ENCODE data around the gene DARS1.

- no peak for TF ChIP-seq CTCF (conservative IDR thresholded peaks at IDR 0.05; ENCODE audit: low read depth in 2 of 2)
- TF ChIP-seq JUNB (IDR thresholded peaks at IDR 0.05; ENCODE audit: unreplicated experiment): no peak
- TF ChIP-seq POLR2AphosphoS5 (IDR thresholded peaks at IDR 0.05; ENCODE audit: low read depth): no peak
- no peak for TF ChIP-seq EZH2phosphoT487 (IDR thresholded peaks at IDR 0.05; ENCODE audit: unreplicated experiment)
- no peak for TF ChIP-seq EZH2 (IDR thresholded peaks at IDR 0.05; ENCODE audit: low read depth, unreplicated experiment)
- no peak for TF ChIP-seq STAT1 (IDR thresholded peaks at IDR 0.05; ENCODE audit: unreplicated experiment)
- TF ChIP-seq CREB1 (CRISPR knock-in tag; IDR thresholded peaks at IDR 0.05; ENCODE audit: low read depth): no peak
- TF ChIP-seq, protein P1, sequence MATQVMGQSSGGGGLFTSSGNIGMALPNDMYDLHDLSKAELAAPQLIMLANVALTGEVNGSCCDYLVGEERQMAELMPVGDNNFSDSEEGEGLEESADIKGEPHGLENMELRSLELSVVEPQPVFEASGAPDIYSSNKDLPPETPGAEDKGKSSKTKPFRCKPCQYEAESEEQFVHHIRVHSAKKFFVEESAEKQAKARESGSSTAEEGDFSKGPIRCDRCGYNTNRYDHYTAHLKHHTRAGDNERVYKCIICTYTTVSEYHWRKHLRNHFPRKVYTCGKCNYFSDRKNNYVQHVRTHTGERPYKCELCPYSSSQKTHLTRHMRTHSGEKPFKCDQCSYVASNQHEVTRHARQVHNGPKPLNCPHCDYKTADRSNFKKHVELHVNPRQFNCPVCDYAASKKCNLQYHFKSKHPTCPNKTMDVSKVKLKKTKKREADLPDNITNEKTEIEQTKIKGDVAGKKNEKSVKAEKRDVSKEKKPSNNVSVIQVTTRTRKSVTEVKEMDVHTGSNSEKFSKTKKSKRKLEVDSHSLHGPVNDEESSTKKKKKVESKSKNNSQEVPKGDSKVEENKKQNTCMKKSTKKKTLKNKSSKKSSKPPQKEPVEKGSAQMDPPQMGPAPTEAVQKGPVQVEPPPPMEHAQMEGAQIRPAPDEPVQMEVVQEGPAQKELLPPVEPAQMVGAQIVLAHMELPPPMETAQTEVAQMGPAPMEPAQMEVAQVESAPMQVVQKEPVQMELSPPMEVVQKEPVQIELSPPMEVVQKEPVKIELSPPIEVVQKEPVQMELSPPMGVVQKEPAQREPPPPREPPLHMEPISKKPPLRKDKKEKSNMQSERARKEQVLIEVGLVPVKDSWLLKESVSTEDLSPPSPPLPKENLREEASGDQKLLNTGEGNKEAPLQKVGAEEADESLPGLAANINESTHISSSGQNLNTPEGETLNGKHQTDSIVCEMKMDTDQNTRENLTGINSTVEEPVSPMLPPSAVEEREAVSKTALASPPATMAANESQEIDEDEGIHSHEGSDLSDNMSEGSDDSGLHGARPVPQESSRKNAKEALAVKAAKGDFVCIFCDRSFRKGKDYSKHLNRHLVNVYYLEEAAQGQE (IDR thresholded peaks at IDR 0.05; ENCODE audit: unreplicated experiment): no peak
- no peak for TF ChIP-seq ZNF331 (CRISPR knock-in tag; IDR thresholded peaks at IDR 0.05; ENCODE audit: low read depth)
- no peak for TF ChIP-seq NANOG (IDR thresholded peaks at IDR 0.05; ENCODE audit: borderline replicate concordance)
- no peak for TF ChIP-seq ZNF114 (CRISPR knock-in tag; IDR thresholded peaks at IDR 0.05)
- TF ChIP-seq, protein P2, sequence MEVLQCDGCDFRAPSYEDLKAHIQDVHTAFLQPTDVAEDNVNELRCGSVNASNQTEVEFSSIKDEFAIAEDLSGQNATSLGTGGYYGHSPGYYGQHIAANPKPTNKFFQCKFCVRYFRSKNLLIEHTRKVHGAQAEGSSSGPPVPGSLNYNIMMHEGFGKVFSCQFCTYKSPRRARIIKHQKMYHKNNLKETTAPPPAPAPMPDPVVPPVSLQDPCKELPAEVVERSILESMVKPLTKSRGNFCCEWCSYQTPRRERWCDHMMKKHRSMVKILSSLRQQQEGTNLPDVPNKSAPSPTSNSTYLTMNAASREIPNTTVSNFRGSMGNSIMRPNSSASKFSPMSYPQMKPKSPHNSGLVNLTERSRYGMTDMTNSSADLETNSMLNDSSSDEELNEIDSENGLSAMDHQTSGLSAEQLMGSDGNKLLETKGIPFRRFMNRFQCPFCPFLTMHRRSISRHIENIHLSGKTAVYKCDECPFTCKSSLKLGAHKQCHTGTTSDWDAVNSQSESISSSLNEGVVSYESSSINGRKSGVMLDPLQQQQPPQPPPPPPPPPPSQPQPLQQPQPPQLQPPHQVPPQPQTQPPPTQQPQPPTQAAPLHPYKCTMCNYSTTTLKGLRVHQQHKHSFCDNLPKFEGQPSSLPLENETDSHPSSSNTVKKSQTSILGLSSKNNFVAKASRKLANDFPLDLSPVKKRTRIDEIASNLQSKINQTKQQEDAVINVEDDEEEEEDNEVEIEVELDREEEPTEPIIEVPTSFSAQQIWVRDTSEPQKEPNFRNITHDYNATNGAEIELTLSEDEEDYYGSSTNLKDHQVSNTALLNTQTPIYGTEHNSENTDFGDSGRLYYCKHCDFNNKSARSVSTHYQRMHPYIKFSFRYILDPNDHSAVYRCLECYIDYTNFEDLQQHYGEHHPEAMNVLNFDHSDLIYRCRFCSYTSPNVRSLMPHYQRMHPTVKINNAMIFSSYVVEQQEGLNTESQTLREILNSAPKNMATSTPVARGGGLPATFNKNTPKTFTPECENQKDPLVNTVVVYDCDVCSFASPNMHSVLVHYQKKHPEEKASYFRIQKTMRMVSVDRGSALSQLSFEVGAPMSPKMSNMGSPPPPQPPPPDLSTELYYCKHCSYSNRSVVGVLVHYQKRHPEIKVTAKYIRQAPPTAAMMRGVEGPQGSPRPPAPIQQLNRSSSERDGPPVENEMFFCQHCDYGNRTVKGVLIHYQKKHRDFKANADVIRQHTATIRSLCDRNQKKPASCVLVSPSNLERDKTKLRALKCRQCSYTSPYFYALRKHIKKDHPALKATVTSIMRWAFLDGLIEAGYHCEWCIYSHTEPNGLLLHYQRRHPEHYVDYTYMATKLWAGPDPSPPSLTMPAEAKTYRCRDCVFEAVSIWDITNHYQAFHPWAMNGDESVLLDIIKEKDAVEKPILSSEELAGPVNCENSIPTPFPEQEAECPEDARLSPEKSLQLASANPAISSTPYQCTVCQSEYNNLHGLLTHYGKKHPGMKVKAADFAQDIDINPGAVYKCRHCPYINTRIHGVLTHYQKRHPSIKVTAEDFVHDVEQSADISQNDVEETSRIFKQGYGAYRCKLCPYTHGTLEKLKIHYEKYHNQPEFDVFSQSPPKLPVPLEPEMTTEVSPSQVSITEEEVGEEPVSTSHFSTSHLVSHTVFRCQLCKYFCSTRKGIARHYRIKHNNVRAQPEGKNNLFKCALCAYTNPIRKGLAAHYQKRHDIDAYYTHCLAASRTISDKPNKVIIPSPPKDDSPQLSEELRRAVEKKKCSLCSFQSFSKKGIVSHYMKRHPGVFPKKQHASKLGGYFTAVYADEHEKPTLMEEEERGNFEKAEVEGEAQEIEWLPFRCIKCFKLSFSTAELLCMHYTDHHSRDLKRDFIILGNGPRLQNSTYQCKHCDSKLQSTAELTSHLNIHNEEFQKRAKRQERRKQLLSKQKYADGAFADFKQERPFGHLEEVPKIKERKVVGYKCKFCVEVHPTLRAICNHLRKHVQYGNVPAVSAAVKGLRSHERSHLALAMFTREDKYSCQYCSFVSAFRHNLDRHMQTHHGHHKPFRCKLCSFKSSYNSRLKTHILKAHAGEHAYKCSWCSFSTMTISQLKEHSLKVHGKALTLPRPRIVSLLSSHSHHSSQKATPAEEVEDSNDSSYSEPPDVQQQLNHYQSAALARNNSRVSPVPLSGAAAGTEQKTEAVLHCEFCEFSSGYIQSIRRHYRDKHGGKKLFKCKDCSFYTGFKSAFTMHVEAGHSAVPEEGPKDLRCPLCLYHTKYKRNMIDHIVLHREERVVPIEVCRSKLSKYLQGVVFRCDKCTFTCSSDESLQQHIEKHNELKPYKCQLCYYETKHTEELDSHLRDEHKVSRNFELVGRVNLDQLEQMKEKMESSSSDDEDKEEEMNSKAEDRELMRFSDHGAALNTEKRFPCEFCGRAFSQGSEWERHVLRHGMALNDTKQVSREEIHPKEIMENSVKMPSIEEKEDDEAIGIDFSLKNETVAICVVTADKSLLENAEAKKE (CRISPR knock-in tag; IDR thresholded peaks at IDR 0.05): no peak
These were observed 21.2 kb upstream of the DARS1 start for GRCh38 chr2:136006658-136007057.

Data from GM23338 (cell line).